PC-3 (cell line): Measurements from ENCODE around the gene HNRNPU.

Experiments used
- EZH2 ChIP-seq: fragments of 300-600 bp; sonication (generic); IDR thresholded peaks from one replicate; pipeline ENCODE4 v1.6.1; 2017; ENCODE audit warnings: antibody characterized with exemption, mild to moderate bottlenecking, low read length; ENCODE audit not compliant: unreplicated experiment
- TF ChIP-seq, protein P1 (sequence below): fragments of 300-600 bp; sonication (generic); conservative IDR thresholded peaks from 2 replicates; pipeline ENCODE4 v1.5.1; 2017; ENCODE audit warnings: antibody characterized with exemption, low read depth, mild to moderate bottlenecking, low read length

GRCh38 chr1:244813327-244813726 is 51.0 kb downstream of the HNRNPU start:
- TF ChIP-seq, protein P1, sequence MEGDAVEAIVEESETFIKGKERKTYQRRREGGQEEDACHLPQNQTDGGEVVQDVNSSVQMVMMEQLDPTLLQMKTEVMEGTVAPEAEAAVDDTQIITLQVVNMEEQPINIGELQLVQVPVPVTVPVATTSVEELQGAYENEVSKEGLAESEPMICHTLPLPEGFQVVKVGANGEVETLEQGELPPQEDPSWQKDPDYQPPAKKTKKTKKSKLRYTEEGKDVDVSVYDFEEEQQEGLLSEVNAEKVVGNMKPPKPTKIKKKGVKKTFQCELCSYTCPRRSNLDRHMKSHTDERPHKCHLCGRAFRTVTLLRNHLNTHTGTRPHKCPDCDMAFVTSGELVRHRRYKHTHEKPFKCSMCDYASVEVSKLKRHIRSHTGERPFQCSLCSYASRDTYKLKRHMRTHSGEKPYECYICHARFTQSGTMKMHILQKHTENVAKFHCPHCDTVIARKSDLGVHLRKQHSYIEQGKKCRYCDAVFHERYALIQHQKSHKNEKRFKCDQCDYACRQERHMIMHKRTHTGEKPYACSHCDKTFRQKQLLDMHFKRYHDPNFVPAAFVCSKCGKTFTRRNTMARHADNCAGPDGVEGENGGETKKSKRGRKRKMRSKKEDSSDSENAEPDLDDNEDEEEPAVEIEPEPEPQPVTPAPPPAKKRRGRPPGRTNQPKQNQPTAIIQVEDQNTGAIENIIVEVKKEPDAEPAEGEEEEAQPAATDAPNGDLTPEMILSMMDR: no peak
- no peak for TF ChIP-seq EZH2
